HG02943 (cell line): ENCODE measurements around the gene GPR141.
"Not testable (repeated sequence)": the region's sequence is repeated elsewhere in the genome, so short reads cannot be mapped to it uniquely, and the experiment has no call there.

Experiments
- ATAC-seq: cut with Tn5 transposase; IDR thresholded peaks from one replicate; pipeline ENCODE4 v1.9.1; 2021; ENCODE audit warnings: mild to moderate bottlenecking, low read depth, moderate library complexity; ENCODE audit not compliant: unreplicated experiment

Gene GPR141

DNA sequence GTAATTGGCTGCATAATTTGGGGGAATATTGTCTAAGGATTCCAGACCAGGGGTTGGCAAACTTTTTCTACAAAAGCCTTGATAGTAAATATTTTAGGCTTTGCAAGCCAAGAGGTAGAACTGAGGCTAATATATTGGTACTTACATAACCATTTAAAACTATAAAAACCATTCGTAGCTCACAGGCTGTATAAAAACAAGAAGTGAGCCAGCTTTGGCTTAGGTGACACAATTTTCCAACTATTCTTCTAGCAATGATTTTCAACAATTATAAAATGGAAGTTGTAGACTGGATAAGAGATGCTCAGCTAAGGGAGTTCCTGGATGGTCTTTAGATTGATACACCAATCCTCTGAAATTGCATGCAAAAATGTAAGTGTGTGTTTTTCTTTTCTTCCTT is 1.4 kb downstream of the GPR141 start:
- ATAC-seq: no peak

GRCh38 chr7:37686556-37687345 is 3.2 kb downstream of the GPR141 start:
- no peak for ATAC-seq

- no peak for ATAC-seq
Observed at GRCh38 chr7:37690206-37690605, 6.6 kb downstream of the GPR141 start.

GRCh38 chr7:37694208-37695094 is 10.9 kb downstream of the GPR141 start:
- no peak for ATAC-seq

GRCh38 chr7:37698276-37698675 is 14.7 kb downstream of the GPR141 start:
- no peak for ATAC-seq

DNA sequence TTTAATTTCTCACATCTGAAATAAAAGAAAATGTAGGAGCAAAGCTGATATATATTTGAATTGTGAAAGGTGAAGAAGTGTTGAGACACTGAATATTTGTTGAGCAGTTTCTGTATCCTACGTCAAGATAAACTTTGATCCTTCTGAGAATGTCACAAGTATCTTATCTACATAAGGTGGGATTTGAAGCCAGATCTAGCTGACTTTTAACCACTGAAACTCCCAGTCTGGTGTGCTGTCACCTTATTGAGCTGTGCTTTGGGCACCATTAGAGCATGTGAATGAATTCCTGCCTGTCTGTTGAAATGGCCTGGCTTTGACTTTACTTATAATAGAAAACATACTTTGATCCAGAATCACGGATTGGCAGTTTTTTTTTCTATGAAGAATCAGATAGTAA is 15.2 kb downstream of the GPR141 start:
- ATAC-seq: no peak

DNA sequence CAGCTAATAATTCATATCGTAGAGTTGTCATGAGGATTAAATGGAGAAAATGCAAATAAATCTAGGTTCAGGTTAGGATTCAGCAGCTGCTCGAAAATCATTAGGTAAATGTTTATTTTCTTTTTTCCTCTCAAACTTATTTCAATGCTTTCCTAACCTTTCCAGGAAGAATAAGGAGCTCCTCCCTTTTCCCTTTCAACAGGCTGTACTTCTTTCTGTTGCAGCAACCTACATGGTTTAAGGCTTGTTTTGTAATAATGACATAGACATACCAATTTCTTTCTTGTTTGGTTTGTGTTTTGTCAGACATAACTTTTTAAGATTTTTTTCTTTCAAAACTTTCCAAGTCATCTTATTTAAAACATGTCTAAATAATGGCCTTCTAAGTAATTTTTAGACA is 18.2 kb downstream of the GPR141 start:
- no peak for ATAC-seq

- ATAC-seq: no peak
Observed at GRCh38 chr7:37703361-37703760, 19.8 kb downstream of the GPR141 start.

DNA sequence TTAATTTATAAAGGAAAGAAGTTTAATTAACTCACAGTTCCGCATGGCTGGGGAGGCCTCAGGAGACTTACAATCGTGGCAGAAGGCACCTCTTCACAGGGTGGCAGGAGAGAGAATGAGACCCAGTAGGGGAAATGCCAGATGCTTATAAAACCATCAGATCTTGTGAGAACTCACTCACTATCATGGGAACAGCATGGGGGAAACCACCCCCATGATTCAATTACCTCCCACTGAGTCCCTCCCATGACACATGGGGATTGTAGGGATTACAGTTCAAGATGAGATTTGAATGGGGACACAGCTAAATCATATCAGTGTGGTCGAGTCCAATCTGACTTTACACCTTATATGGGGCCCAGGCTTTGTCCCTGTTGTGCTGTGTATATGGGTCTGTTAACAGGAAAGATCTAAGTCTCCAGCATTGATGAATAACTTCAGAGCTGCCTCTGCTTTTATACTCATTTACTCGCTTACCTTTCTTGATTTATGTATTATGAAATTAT is 20.8 kb downstream of the GPR141 start:
- ATAC-seq: not testable (repeated sequence)

DNA sequence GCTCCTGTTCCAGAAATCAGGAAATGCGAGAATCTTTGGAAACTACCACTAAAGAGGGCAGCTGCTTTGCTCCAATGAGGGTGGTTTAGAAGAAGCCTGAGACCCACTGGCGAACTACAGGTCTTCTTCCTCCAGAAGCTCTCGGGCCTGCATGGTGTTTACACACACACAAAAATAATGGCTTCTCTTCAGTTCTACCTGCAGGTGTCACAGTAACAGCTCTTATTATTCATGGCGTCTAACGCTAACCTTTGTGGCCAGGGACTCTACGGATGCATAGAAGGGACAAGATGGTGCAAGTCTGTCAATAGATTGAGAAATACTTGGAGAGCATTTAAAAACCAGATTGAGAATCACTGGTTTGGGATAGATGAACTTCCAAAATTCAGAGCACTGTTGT is 22.4 kb downstream of the GPR141 start:
- no peak for ATAC-seq

GRCh38 chr7:37706804-37707203 is 23.2 kb downstream of the GPR141 start:
- no peak for ATAC-seq

DNA sequence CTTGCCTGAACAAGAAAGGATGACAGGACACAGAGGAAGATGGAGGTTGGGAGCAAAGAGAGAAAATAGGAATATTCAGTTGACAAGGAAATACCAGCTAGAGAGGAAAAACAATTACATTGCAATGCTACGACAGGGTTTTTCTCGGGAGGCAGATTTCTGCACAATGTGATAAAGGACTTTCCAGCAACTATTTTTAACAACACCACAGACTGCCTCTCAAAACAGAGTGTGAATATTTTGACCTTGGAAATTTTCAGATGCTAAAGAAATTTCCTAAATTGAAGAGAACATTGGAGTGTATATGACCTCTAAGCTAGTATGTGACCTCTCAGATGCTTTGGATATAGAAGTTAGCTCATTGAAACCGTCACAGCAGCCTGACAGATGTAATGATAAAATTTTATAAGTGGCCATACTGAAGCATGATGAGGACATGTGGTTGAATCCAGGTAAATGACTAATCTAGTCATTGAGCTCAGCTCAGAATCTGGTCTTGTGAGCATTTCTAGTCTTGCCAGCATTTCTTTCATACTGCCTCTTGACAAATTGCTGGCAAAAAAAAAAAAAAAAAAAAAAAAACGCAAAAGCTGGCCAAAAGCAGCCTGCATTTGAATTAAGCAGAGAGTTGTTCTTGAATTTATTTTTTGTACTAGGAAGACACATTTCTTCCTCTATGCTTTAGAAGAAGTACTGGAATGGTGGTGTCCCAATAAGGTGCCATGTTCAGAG is 24.4 kb downstream of the GPR141 start:
- ATAC-seq: no peak

GRCh38 chr7:37709631-37710509 is 26.3 kb downstream of the GPR141 start:
- ATAC-seq: peak; percentile 76

DNA sequence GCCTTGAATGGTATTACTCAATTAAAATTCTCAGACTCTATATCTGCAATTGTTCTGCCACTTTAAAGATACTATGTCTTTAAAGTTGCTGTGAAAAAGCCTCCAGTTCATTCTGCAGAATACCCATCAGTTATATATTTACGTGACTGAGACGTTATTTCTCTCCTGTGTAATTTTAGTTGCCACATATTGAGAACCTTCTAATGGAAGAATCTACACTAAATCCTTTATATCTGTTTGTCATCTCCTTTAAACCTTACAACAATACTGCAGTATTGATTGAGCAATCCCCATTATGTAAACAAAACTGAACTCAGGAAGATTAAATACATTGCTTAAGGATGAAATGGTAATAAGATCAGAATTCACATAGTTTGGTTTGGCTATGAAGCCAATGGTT is 30.0 kb downstream of the GPR141 start:
- no peak for ATAC-seq

DNA sequence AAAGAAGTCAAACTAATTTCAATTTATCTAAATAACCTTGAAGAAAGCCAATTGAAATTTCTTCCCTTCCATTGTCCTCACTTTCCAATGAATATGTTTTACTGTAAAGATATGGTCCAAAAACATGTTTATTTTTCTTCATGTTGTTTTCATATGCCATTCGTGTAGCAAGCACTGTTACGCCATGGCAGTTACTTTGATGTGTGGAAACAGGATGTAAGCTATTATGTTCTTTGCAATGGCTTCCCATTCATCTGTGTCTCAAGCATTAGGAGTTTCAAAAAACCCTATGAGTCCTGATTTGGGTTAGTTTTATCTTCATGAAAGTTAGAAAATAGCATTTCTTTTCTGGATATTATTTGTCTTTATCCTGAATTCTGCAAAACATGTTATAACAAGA is 31.0 kb downstream of the GPR141 start:
- ATAC-seq: no peak

DNA sequence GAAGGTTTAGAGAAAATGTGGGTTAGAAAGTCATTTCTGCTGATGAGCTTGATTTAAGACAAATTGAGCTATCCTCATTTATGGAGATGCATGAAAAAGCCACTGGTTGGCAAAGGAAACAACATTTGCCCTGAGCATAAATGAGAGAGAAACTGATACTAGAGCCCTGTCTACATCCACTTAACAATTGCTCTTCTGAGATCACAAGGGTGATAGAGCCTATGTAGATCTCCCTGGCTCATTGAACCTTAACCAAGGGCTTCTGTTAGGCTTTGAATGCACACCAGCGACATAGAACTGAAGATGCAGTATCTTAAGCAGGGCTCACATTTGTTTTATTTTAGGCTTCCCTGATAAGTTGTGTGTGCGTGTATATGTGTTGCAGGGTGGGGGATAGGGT is 35.0 kb downstream of the GPR141 start:
- no peak for ATAC-seq

GRCh38 chr7:37719077-37719476 is 35.5 kb downstream of the GPR141 start:
- no peak for ATAC-seq

DNA sequence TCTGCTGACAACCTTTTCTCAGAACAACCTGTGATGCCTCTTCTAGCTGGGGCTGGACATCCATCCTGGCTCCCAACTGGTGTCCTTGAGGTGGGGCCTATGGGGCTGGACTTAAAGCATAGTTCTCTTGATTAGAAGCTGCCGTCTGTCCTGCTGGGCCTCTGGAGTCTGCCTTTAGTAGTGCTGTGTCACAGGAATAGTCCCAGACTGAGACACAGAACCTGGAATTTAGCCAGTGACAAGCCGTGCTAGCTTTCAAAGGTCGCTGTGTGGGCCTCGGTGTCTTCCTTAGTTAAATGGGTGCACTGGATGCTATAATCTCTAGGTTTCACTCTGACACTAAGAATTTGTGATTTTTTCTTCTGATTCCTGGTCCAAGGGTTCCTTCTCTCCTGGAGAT is 41.2 kb downstream of the GPR141 start:
- ATAC-seq: no peak

DNA sequence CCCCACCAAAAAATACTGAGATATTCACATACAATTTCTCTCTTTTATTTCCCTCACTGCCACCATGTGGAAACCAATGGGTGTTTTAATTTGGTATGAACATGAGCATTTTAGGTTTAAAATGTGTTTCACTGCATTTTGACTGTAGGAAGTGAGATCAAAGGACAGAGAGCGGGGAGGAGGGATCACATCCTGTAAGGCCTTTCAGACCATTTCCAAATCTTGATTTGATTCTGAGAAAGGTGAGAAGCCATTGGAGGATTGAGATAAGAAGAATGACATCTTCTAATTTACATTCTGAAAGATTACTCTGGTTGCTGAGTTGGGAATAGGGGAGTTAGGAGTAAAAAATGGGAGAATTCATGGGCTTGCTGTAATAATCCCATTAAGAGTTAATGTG is 42.5 kb downstream of the GPR141 start:
- ATAC-seq: no peak

DNA sequence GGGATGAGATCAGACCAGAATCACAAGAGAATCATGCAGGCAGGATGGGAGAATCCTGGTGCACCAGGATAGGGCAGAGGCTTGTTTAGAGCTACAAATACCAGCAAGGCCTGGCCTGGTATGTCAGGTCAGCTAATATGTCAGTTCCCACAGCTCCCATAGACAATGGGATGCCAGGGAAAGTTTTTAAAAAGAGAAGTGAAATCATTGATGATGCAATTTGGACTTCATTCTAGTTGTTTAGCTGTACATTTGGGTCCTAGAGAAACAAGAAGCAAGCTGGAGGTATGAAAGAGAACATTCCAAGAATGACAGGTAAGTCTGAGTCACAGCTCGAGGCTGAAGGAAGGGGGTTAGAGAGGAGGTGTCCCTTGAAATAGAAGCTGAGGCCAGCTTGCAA is 45.2 kb downstream of the GPR141 start:
- no peak for ATAC-seq
